GM18909 (cell line): Measurements from ENCODE around the gene MCFD2.
"Not testable (repeated sequence)": the region's sequence is repeated elsewhere in the genome, so short reads cannot be mapped to it uniquely, and the experiment has no call there.

Experiments
- ATAC-seq: cut with Tn5 transposase; IDR thresholded peaks from one replicate; pipeline ENCODE4 v1.9.1; 2021; ENCODE audit warnings: mild to moderate bottlenecking; ENCODE audit not compliant: unreplicated experiment, poor library complexity

The MCFD2 gene

DNA sequence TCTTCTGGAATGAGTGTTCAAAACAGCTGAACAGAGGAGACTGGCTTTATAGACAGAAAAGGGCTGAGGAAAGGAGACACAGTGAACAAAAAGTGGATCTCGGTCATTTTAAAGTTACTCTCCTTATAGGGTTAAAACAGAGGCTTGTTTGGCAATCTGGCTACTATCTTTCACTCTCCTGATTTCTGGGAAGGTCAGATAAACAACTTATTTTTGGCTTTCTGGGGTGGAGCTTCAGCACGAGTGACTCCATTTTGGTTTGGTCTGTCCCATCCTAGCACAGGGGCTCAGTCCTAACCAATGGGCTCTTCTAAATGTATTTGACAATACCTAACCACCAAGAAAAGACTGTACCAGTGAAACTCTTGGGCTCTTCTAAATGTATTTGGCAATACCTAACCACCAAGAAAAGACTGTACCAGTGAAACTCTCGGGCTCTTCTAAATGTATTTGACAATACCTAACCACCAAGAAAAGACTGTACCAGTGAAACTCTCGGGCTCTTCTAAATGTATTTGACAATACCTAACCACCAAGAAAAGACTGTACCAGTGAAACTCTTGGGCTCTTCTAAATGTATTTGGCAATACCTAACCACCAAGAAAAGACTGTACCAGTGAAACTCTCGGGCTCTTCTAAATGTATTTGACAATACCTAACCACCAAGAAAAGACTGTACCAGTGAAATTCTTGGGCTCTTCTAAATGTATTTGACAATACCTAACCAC lies 39.5 kb downstream of the MCFD2 start:
- not testable (repeated sequence) for ATAC-seq

DNA sequence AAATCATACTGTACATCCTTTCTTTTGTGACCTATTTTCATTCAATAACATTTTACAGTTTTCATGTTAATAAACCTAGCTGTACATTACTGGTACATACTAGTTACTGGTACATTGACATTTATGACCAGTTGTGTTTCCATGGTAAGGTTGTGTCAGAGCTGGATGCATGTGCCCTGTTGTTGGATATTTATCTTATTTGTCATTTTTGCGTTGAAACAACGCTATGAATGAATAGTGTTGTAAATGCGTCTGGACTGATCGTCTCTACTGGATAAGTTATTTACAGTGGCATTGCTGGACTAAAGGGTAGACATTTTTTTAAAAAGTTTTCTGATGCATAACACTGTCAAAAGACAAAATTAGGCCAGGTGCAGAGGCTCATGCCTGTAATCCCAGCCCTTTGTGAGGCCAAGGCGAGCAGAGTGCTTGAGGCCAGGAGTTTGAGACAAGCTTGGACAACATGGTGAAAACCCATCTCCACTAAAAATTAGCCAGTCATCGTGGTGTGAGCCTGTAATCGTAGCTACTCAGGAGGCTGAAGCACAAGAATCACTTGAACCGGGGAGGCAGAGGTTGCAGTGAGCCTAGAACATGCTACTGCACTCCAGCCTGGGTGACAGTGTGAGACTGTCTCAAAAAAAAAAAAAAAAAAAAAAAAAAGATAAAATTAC lies 40.2 kb downstream of the MCFD2 start:
- no peak for ATAC-seq

DNA sequence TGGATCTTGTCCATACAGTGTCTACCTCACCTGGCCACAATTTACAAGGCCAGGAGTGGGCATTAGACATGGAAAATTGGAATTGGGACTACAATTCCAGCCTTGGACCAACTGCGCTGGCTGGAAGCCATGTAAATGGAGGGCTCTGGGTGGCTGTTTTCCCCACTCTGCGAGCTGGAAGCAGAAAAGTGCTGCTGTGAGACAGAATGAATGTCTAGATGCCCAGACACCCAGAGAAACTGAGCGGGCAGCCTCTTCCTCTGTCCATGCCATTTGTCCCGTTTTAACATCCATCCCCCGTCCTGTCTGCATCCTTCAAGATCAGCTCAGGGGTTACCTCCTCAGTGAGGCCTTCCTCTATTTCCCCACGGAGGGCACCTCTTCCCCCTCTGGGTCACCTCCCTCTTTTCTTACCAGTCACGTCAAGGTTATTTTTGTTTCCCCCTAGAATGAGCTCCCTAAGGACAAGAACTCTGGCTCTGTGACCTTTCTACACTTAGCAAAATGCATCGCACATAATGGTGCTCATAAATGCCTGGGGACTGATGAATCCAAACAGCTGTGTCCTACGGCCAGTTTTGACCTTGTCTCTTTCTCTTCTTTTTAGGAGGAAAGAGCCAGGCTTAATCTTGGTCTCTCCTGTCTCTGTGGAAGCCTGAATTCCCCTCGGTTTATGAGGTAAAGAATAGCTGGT lies 41.2 kb downstream of the MCFD2 start:
- ATAC-seq: no peak

DNA sequence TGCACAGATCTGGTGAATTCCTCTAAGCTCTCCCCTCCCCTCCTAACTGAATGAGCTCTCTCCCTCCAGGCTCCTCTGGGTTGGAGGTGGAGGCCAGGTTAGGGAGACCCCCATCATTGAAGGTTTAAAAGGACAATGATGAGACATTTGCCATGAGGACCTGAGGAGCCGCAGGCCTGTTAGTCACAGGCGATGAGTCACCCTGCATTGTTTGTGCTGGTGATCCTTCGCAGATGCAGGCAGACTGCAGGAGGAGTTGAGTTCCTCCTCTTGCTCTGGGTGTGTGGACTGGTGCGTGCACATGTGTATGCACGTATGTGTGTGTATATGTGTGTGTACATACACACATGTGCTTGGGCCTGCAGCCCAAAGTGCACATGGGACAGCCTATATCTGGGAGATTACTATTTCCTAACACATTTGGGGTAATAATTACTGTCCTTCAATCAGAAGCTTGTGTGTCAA lies 42.0 kb downstream of the MCFD2 start:
- ATAC-seq: no peak

DNA sequence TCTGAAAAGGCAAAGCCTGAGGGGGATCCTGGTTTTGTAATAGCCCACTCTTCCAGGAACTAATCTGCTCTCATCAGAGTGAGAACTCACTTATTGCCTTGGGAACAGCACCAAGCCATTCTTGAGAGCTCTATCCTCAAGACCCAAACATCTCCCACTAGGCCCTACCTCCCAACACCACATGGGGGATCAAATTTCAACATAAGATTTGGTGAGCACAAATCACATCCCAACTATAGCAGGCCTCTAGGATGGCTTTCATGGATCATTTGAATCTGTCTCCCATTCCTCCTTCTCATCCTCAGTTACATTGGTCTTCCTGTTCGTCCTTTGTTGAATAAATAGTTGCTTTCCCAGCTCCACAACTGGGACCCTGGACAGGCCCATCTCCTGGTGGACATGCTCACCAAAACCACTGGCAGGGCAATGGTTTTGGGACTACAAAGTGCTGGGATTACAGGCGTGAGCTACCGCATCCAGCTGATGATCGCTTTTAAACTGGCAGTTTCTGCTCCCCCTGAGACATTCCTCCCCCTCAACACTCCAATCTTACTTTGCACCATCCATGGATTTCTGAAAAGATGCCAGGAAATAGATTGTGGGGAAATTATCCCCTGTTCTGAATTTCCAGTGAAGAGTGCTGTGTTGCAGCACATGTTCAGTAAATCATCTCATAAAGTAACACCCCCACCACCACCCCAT lies 42.6 kb downstream of the MCFD2 start:
- no peak for ATAC-seq

DNA sequence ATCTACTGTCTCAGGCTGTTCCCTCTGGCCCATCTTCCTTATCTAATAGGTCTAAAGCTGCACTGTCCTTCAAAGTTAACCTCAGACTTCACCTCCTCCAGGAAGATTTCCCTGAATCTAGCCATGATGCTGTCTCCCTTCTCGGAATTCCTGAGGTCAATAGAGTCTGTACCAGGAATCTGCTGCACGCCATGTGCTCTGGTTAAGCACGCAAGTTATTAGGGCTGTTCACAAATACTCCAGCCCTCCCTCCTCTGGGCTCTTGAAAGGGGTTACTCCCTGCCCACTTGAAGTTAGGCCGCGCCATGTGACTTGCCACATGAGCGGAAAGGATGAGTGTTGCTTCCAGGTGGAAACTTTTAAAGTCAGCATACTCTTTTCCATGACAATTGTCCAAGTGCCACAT lies 43.6 kb downstream of the MCFD2 start:
- no peak for ATAC-seq

DNA sequence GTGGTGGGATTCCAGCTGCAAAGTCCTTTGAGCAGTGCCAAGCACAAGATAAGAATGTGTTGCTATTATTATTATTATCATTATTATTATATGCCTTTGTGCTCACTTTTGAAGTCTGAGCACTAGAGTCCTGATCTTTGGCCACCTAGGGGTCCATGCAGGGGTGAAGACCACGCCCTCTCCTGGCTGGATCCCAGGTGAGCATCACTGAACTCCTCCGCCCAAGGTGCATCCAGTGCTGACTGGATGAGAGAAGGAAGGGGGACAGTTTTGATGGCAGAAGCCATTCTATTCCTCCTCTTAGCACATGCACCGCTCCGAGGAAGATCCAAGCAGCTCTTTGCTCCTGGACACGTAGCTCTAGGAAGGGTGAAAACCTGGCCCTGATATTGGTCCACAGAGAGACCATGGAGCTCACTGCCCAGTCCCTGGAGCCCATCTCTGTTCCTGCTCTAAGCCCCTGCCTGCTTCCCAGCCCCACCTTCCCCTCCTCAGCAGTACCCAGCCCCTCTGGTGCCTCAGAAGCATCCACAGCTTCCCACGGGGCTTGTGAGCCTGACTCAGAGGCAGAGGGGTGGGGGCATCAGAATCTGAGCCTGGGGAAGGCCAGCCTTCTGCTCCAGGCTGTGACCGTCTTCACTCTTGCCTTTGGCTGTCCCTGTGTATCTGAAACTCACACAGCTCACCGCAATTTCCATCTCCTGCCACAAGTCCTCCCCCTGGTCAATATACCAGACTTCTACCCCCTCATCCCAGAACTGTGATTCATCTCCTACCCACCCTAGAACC lies 45.4 kb downstream of the MCFD2 start:
- no peak for ATAC-seq

DNA sequence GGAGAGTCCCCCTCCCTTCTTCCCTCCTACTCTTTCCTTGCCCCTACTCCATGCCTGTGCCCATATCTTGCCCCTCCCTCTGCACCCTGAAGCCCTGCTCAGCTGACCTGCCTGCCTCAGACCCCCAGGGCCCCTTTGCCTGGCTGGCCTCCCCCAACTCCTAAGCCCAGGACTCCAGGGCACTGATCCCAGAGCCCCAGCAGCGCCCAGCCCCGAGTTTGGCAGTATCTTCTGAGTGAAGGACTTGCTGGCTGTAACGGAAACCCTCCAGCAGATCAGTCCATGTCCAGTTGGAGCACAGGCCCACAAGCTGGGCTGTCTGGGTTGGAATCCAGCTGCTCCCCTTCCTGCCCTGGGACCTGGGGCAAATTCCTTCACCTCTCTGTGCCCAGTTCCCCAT lies 46.0 kb downstream of the MCFD2 start:
- ATAC-seq: no peak

DNA sequence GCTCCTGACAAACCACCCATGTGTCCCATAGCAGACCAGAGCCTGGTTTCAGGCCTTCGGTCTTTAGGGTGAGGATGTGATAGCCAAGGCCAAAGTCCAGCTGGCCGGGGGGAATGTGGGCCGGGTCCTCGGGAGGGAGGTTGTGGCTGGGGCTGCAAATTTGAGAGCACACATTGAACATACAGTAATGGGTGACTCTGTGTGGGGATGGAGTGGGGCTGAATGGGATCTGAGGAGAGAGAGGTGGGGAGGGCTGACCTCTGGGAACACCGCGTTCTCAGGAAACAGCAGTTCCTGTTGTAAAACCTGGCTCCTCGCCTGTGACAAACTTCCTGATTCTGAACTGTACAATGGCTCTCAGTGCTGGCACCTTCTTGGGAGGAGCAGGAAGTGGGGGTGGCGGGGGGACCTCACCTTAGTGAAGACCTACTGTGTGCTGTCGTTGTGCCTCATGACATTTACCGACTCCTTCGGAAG lies 48.8 kb downstream of the MCFD2 start:
- ATAC-seq: no peak

DNA sequence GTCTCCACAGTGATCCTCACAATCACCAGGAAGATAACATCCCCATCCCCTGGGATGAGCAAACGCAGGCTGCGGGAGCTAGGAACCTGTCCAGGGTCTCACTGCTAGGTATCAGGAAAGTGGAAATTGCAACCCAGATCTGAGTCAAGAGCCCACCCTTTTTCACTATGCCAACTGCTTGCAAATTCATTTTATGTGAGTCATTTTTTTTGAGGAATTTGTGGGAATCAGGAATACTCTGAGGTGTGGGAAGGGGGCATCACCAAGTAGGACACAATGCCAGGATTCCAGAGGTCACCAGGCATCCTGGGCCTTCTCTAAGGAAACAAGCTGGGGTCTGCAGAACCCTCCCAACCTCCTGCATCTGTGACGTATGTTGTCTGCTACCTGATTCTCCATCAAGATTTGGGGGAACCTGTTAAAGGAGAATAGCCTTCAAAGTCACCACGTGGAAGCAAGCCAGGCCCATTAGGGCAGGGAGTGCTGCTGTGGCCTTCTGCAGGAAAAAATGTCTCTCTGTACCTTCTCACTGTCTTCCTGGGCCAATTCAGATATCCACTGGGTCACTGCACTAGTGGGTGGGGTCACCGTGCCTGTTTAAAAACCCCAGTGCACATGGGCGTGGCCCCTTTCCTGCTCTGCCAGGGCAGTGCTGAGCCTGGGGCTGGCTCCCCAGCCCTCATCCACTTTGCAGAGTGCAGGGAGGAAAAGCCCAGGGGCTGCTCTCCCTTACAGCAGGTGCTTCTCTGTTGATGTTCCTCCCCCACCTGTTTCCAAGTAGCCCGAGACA lies 50.2 kb downstream of the MCFD2 start:
- ATAC-seq: no peak

DNA sequence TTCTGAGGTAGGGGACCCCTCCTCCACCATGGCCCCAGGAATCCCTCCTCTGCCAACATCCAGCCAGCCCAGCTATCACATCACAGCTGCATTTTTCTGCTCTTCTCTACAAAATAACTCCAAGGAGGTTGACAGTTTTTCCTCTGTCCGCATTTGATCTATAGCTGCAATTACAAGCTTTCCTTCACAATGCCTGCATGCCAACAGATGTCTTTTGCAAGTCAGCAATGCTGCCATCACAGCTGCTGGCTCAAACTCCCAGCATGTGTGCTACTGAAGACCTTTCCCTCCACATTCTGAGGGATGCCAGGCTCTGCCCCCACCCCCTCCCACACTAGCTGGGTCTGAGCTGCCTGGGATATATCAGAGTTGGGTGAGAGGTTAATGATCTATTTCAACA lies 51.7 kb downstream of the MCFD2 start:
- no peak for ATAC-seq

DNA sequence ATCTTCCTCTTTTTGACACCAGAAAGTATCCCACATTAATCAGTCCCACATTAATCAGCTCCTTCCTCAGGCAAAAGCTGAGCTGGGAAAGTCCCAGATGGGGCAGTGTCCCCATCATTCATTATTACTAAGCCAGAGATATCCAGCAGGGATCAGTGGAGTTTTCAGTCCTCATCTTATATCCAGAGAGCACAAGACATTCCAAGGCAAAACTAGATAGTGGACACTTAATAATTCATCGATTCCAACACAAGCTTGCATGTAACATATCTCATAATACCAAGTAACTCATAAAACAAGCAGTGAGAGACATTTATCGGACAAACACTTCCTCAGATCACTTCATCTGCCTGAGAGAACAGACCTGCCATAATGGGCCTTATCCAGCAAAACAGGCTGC lies 53.1 kb downstream of the MCFD2 start:
- ATAC-seq: no peak

DNA sequence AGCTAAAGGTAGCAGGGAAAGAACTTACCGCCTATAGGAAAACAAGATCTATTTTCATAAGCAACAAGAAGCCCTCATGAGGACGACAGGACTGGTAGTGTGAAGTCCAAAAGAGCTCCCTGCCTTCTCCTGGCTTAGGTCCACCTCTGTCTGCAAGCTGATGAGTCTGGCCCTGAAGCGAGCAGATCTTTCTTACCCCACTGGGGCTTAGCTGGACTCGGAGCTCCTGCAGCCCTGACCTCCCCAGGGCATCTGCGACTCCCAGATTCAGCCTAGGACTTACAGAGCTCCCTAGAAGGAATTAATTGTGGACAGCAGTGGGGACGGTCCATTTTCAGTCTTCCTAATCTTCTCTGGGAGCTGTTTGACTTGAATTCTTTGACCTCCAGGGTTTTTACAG lies 53.7 kb downstream of the MCFD2 start:
- no peak for ATAC-seq

DNA sequence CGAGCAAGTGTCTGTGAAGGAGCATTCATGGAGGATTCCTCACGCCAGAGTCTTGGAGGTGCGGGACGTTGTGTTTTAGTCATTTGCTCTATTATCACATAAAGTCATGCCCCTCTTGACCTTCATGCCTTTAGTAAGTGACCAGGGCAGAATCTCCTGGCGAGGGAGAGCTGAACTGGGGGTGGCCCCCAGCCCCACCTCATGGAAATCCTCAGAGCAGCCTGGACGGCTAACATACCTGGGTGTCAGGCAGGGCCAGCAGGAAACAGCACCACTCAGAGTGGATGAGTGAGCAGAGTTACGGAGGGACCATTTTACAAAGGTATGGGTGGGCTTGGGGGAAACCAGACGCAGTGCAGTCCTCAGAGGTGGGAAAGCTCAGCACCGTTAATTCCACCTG lies 56.1 kb downstream of the MCFD2 start:
- ATAC-seq: no peak

DNA sequence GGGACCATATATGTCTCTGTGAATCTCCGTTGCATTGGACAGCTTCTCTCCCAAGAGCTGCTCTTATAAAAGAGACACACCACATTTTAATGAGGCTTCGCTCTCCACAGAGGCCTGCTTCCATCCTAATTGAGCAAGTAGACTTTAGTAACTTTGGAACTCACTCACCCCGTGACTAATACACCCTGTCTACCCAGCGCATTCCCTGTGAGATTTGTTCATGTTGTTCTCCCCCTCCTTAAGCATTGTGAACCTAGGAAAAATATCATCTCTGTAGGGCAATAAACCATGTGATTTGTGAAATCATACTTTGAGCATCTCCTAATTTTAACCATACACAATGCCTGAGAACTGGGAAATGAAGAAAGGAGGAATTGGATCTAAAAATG lies 56.9 kb downstream of the MCFD2 start:
- ATAC-seq: no peak

DNA sequence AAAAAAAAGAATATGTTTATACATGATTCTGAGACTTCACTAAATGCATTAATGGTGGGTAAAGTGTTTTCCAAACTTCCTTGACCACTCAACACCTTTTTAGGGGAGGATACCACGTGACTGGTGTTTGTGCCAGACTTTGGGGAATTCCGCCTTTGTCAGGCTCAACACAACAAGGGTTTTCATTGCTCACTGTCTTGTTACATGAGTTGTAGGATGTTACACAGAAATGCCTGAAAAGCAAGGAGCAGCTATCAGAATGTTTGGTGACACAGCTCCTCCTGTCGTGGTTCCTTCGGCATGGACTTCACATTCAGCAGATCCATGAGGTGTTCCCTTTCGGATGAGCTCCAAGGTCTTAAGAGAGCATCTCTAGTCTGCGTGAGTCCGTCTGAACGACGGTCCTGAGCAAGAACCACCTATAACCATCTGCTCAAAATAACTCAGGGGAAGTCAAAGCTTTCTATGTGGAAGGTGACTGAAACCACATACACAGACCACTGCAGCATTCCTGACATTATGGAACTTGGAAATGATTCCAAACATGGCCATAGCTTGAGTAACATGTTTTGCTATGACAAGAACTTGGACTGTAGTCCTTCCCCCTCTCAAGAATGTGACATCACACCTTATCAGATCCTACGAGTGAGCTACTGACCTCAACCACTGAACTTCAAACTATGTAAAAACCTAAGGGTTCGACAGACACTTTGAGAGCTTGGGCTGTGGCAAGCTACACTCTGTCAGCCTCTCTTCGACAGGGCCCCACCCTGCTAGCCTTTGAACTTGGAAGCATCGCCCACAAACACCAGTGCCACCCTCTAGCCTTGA lies 57.5 kb downstream of the MCFD2 start:
- no peak for ATAC-seq

DNA sequence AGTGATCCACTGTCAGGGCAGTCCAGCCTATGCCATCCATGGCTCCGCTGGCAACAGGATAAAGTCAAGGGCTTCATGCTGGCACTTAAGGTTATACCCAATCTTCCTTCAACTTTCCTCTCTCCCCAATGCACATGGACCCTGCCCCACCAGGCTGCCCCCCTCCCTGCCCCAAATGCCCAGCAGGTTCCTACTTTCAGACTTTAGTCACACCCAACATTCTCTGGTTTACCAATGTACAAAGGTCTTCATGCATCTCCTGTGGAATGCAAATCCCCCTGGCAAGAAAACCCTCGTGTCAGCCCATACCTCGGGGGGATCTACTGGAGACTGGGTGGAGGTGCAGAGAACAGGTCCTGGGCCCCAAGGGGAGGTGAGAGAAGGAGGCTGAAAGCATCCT lies 59.3 kb downstream of the MCFD2 start:
- ATAC-seq: no peak

DNA sequence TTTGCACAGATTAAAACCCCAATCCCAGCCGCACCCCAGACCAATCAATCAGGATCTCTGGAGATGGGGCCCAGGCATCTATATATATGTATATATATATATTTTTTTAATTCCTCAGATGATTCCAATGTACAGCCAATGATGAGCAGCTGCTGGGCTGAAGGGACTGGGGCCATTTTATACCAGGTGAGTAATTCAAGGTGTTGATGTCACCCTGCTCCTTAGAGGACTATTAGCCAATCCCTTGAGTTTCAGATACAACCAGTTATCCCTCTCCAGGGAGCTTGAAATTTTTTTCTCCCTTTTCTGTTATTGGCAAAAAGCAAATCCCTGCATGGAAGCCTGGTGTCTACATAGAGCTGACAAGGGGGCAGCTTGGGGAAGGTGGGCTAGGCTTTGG lies 59.8 kb downstream of the MCFD2 start:
- no peak for ATAC-seq
